SK-N-SH treated with all-trans-retinoic acid at 6 μM for 48 hours (cell line): ENCODE results near the gene SULT2B1.

Experiments
- ATAC-seq: fragments of 200-7000 bp; cut with Tn5 transposase; 3 replicates; pipeline ENCODE4 v1.9.1; 2020; ENCODE audit warnings: mild to moderate bottlenecking, moderate library complexity
- ARNTL ChIP-seq: fragments of 450-650 bp; formaldehyde crosslinking; IDR thresholded peaks from 2 replicates; pipeline ENCODE4 v1.5.0; 2020; ENCODE audit warnings: low read depth, mild to moderate bottlenecking, moderate library complexity, borderline replicate concordance
- BACH2 ChIP-seq: fragments of 250-450 bp; sonication (Bioruptor Pico); IDR thresholded peaks from 2 replicates; pipeline ENCODE4 v1.9.0; 2021; ENCODE audit warnings: mild to moderate bottlenecking, borderline replicate concordance
- CSDC2 ChIP-seq: fragments of 250-450 bp; sonication (Bioruptor Pico); IDR thresholded peaks from 2 replicates; pipeline ENCODE4 v1.5.0; 2020; ENCODE audit warnings: mild to moderate bottlenecking, moderate library complexity
- GLIS3 ChIP-seq: fragments of 250-450 bp; sonication (Bioruptor Pico); IDR thresholded peaks from 2 replicates; pipeline ENCODE4 v1.5.0; 2020; ENCODE audit warnings: mild to moderate bottlenecking, moderate library complexity
- ISL1 ChIP-seq: fragments of 250-450 bp; sonication (Bioruptor Pico); IDR thresholded peaks from 2 replicates; pipeline ENCODE4 v2.1.2; 2022; ENCODE audit warnings: mild to moderate bottlenecking, moderate library complexity
- OSR1 ChIP-seq: fragments of 250-450 bp; sonication (Bioruptor Pico); IDR thresholded peaks from 2 replicates; pipeline ENCODE4 v1.8.0; 2022; ENCODE audit warnings: moderate library complexity, mild to moderate bottlenecking, inconsistent platforms
- PPARA ChIP-seq: fragments of 250-450 bp; sonication (Bioruptor Pico); IDR thresholded peaks from 2 replicates; pipeline ENCODE4 v1.5.0; 2020; ENCODE audit warnings: mild to moderate bottlenecking, borderline replicate concordance
- RARB ChIP-seq: fragments of 250-450 bp; sonication (Bioruptor Pico); IDR thresholded peaks from 2 replicates; pipeline ENCODE4 v1.8.0; 2021; ENCODE audit warnings: mild to moderate bottlenecking, moderate library complexity
- SNAI2 ChIP-seq: fragments of 250-450 bp; sonication (Bioruptor Pico); IDR thresholded peaks from 2 replicates; pipeline ENCODE4 v1.5.0; 2020; ENCODE audit warnings: mild to moderate bottlenecking, moderate library complexity
- TCF4 ChIP-seq: fragments of 250-450 bp; sonication (Bioruptor Pico); IDR thresholded peaks from 2 replicates; pipeline ENCODE4 v1.8.0; 2021; ENCODE audit warnings: mild to moderate bottlenecking, moderate library complexity, borderline replicate concordance
- TOX ChIP-seq: fragments of 250-450 bp; sonication (Bioruptor Pico); IDR thresholded peaks from 2 replicates; pipeline ENCODE4 v1.8.0; 2021; ENCODE audit warnings: mild to moderate bottlenecking, moderate library complexity, borderline replicate concordance
- ZC3H10 ChIP-seq: fragments of 250-450 bp; sonication (Bioruptor Pico); IDR thresholded peaks from 2 replicates; pipeline ENCODE4 v1.5.1; 2021; ENCODE audit warnings: mild to moderate bottlenecking, moderate library complexity
- ZFP3 ChIP-seq: fragments of 250-450 bp; sonication (Bioruptor Pico); IDR thresholded peaks from 2 replicates; pipeline ENCODE4 v1.5.0; 2020; ENCODE audit warnings: mild to moderate bottlenecking, moderate library complexity
- ZFP30 ChIP-seq: fragments of 450-650 bp; formaldehyde crosslinking; IDR thresholded peaks from 2 replicates; pipeline ENCODE4 v1.5.0; 2022; ENCODE audit warnings: mild to moderate bottlenecking, moderate library complexity
- ZNF565 ChIP-seq: fragments of 450-650 bp; formaldehyde crosslinking; conservative IDR thresholded peaks from 2 replicates; pipeline ENCODE4 v1.5.0; 2020; ENCODE audit warnings: low read depth, mild to moderate bottlenecking, moderate library complexity
- ZNF70 ChIP-seq: fragments of 450-650 bp; formaldehyde crosslinking; IDR thresholded peaks from 2 replicates; pipeline ENCODE4 v1.5.0; 2020; ENCODE audit warnings: mild to moderate bottlenecking, moderate library complexity
- ZNF8 ChIP-seq: fragments of 450-650 bp; formaldehyde crosslinking; IDR thresholded peaks from 2 replicates; pipeline ENCODE4 v1.5.0; 2020; ENCODE audit warnings: mild to moderate bottlenecking, moderate library complexity
- TF ChIP-seq, protein P1 (sequence below): fragments of 250-450 bp; sonication (Bioruptor Pico); IDR thresholded peaks from 2 replicates; pipeline ENCODE4 v1.5.1; 2021; ENCODE audit warnings: mild to moderate bottlenecking, moderate library complexity
- TF ChIP-seq, protein P2 (sequence below): fragments of 250-450 bp; sonication (Bioruptor Pico); IDR thresholded peaks from 2 replicates; pipeline ENCODE4 v1.5.0; 2020; ENCODE audit warnings: mild to moderate bottlenecking, moderate library complexity
- TF ChIP-seq, protein P3 (sequence below): fragments of 250-450 bp; sonication (Bioruptor Pico); IDR thresholded peaks from 2 replicates; pipeline ENCODE4 v1.8.0; 2021; ENCODE audit warnings: low read depth, mild to moderate bottlenecking, moderate library complexity, borderline replicate concordance
- TF ChIP-seq, protein P4 (sequence below): fragments of 250-450 bp; sonication (Bioruptor Pico); IDR thresholded peaks from 2 replicates; pipeline ENCODE4 v1.8.0; 2020; ENCODE audit warnings: mild to moderate bottlenecking, moderate library complexity, borderline replicate concordance

SULT2B1 gene

DNA sequence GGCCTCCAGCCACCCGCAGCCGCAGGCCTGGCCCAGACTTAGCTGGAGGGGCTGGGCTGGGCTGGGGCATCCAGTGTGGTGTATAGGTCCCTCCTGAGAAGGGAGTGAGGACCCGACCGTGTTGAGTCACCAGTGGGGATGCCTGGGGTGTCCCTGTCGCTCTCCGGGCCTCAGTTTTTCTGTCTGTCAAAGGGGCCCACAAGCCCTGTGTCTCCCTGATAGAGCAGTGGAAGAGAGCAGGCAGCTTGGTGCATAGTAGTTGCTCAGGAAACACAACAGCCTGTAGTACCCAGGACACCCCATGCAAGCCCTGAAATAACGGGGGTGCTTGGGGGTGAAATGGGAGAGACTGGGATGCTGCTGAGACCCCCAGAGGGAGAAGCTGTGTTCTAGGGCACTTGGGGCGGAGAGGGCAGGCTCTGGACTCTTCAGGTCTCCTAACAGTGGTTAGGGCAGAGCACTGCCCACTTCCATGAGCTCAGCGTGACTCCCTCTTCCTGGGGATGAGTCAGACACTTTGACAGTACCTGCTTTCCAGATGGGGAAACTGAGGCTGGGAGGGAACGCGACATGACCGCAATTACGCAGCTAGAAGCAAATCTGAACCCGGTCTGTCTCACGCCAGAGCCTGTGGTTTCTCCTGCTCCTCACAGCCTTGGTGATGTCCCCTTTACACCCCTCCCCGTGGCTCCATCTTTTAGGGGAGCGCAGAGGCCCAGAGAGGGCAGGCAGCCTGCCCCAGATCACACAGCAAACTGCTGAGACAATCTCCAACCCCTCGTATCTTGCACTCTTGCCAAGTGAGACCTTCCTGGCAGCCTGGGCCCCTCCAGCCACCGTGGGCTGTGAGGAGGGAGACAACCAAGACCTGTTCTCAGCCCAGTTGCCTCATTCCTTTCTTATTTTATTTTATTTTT lies 692 bp downstream of the SULT2B1 start:
- ATAC-seq, result no peak
- TF ChIP-seq ZFP3 (CRISPR knock-in tag) (no peak), RARB (CRISPR knock-in tag) (no peak), PPARA (CRISPR knock-in tag) (no peak)

DNA sequence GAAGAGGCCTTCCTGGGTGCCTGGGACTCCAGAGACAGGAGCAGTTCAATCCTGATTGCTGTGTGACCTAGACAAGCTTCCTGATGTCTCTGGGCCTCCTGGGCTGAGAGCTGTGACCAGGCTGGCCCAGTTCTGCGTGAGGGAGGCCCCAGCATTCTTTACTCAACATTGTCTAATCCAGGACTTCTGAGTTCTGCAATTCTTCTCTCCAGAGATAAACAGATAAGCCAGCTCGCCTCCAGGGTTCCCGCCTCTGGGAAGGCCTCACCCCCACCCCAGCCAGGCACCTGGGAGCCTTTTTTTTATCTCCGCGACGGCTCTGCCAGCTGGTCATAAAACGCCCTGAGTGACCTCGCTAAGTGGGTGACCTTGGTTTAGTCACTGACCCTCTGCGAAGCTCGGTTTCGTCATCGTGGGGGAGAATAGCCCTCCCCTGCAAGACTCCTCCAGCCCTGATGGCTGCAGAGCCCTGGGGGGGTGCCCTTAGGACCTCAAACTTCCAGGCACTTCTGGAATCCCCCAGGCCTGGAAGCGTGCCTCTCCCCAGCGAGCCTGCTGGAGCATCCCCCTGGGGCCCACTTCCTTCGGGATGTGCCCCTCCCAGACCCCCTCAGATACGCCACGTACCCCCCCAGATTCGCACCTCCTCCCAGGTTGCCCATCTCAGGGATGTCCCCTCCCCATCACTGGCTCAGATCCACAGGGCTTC lies 1.9 kb downstream of the SULT2B1 start:
- ATAC-seq, result peak; percentile 48
- no peak for TF ChIP-seq BACH2 (CRISPR knock-in tag)
- TF ChIP-seq RARB (CRISPR knock-in tag), result no peak
- TF ChIP-seq, protein P1, sequence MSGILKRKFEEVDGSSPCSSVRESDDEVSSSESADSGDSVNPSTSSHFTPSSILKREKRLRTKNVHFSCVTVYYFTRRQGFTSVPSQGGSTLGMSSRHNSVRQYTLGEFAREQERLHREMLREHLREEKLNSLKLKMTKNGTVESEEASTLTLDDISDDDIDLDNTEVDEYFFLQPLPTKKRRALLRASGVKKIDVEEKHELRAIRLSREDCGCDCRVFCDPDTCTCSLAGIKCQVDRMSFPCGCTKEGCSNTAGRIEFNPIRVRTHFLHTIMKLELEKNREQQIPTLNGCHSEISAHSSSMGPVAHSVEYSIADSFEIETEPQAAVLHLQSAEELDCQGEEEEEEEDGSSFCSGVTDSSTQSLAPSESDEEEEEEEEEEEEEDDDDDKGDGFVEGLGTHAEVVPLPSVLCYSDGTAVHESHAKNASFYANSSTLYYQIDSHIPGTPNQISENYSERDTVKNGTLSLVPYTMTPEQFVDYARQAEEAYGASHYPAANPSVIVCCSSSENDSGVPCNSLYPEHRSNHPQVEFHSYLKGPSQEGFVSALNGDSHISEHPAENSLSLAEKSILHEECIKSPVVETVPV, result no peak

DNA sequence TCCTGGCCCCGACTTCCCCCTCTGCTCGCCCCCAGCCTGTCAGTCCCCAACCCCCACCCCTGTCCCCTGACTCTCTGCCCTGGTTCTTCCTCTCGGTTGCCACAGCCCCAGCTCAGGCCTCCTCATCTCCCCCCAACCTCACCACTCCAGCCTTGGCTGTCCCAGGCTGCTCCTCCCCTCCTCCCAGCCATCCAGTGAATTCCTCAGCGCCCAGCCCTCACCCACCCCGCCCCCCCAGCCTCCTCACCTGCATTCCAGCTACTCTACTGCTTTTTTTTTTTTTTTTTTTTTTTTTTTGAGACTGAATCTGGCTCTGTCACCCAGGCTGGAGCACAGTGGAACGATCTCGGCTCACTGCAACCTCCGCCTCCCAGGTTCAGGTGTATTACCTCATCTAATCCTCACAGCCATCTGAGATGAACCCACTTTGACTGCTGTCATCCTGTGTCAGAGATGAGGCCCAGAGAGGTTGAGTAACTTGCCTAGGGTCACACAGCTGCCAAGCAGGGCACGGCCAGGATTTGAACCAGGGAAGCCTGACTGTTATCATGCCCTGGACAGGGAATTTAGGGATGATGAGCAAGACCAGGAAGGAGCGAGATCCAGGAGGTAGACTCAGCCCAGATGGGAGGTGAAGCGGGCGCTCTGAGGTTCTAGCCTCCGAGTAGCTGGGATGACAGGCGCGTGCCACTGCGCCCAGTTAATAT lies 2.6 kb downstream of the SULT2B1 start:
- ATAC-seq, result peak; percentile 25; the same call in 1 of the 3 replicates
- TF ChIP-seq ZFP3 (CRISPR knock-in tag), result no peak
- TF ChIP-seq SNAI2, result no peak
- no peak for TF ChIP-seq RARB (CRISPR knock-in tag)
- TF ChIP-seq BACH2 (CRISPR knock-in tag), result no peak
- TF ChIP-seq, protein P2, sequence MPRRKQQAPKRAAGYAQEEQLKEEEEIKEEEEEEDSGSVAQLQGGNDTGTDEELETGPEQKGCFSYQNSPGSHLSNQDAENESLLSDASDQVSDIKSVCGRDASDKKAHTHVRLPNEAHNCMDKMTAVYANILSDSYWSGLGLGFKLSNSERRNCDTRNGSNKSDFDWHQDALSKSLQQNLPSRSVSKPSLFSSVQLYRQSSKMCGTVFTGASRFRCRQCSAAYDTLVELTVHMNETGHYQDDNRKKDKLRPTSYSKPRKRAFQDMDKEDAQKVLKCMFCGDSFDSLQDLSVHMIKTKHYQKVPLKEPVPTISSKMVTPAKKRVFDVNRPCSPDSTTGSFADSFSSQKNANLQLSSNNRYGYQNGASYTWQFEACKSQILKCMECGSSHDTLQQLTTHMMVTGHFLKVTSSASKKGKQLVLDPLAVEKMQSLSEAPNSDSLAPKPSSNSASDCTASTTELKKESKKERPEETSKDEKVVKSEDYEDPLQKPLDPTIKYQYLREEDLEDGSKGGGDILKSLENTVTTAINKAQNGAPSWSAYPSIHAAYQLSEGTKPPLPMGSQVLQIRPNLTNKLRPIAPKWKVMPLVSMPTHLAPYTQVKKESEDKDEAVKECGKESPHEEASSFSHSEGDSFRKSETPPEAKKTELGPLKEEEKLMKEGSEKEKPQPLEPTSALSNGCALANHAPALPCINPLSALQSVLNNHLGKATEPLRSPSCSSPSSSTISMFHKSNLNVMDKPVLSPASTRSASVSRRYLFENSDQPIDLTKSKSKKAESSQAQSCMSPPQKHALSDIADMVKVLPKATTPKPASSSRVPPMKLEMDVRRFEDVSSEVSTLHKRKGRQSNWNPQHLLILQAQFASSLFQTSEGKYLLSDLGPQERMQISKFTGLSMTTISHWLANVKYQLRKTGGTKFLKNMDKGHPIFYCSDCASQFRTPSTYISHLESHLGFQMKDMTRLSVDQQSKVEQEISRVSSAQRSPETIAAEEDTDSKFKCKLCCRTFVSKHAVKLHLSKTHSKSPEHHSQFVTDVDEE (CRISPR knock-in tag), result no peak
- no peak for TF ChIP-seq ISL1 (CRISPR knock-in tag)
- no peak for TF ChIP-seq CSDC2
- no peak for TF ChIP-seq PPARA (CRISPR knock-in tag)
- TF ChIP-seq ZFP30, result no peak
- TF ChIP-seq ZNF565 (CRISPR knock-in tag), result no peak
- TF ChIP-seq, protein P3, sequence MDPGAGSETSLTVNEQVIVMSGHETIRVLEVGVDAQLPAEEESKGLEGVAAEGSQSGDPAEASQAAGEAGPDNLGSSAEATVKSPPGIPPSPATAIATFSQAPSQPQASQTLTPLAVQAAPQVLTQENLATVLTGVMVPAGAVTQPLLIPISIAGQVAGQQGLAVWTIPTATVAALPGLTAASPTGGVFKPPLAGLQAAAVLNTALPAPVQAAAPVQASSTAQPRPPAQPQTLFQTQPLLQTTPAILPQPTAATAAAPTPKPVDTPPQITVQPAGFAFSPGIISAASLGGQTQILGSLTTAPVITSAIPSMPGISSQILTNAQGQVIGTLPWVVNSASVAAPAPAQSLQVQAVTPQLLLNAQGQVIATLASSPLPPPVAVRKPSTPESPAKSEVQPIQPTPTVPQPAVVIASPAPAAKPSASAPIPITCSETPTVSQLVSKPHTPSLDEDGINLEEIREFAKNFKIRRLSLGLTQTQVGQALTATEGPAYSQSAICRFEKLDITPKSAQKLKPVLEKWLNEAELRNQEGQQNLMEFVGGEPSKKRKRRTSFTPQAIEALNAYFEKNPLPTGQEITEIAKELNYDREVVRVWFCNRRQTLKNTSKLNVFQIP, result no peak
- TF ChIP-seq ARNTL (CRISPR knock-in tag), result no peak
- no peak for TF ChIP-seq GLIS3 (CRISPR knock-in tag)
- TF ChIP-seq ZNF70, result no peak
- no peak for TF ChIP-seq OSR1

DNA sequence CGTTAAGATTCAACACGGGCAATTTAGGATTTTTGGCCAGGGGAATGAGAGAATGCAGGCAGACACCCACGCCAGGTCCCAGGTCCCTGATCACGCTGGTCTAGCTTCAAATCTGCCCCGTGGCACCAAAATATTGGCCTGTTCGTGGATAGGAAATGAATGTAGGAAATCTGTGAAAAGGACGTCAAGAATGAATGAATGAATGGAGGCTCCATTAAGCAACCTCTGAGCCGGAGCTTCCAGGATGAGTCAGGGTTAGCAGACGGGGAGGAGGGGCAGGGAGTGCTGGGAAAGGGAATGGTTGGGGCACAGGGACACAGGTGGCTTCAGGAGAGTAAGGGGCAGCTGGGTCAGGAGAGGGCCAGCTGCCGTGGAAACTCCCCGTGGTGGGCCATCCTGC lies 4.2 kb downstream of the SULT2B1 start:
- peak; percentile 58 for ATAC-seq
- TF ChIP-seq ZNF8 (CRISPR knock-in tag) (no peak), CSDC2 (no peak), ZC3H10 (CRISPR knock-in tag) (no peak), GLIS3 (CRISPR knock-in tag) (no peak), TCF4 (CRISPR knock-in tag) (no peak), ZFP3 (CRISPR knock-in tag) (no peak), SNAI2 (no peak), OSR1 (no peak), PPARA (CRISPR knock-in tag) (no peak), ISL1 (CRISPR knock-in tag) (no peak), TOX (CRISPR knock-in tag) (no peak)
- TF ChIP-seq, protein P1, result no peak
- TF ChIP-seq, protein P4, sequence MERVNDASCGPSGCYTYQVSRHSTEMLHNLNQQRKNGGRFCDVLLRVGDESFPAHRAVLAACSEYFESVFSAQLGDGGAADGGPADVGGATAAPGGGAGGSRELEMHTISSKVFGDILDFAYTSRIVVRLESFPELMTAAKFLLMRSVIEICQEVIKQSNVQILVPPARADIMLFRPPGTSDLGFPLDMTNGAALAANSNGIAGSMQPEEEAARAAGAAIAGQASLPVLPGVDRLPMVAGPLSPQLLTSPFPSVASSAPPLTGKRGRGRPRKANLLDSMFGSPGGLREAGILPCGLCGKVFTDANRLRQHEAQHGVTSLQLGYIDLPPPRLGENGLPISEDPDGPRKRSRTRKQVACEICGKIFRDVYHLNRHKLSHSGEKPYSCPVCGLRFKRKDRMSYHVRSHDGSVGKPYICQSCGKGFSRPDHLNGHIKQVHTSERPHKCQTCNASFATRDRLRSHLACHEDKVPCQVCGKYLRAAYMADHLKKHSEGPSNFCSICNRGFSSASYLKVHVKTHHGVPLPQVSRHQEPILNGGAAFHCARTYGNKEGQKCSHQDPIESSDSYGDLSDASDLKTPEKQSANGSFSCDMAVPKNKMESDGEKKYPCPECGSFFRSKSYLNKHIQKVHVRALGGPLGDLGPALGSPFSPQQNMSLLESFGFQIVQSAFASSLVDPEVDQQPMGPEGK (CRISPR knock-in tag), result no peak
- TF ChIP-seq, protein P2 (CRISPR knock-in tag), result no peak
